GM23338 (cell line): Measurements from ENCODE around the gene CDHR4. TPM values are rescaled to one million over a fixed set of nuclear protein-coding genes. Genes with fewer than 3 reads are reported as not detected.

ENCODE experiments used
- ATAC-seq: fragments of 200-7000 bp; cut with Tn5 transposase; 3 replicates; pipeline ENCODE4 v1.9.1; 2020
- DNase-seq: peaks from one replicate; pipeline ENCODE4 v3.0.0-alpha.2; 2015; ENCODE audit warnings: low spot score
- H2AFZ ChIP-seq: fragments of 200-600 bp; sonication (generic); 2 replicates; pipeline ENCODE4 v1.8.0; 2016; ENCODE audit warnings: antibody characterized with exemption, mild to moderate bottlenecking, moderate library complexity
- H3F3A ChIP-seq: fragments of 200-600 bp; sonication (generic); replicated peaks from 2 replicates; pipeline ENCODE4 v1.8.0; 2017; ENCODE audit warnings: antibody characterized with exemption, mixed run types, low read depth
- H3K27ac ChIP-seq: fragments of 200-600 bp; sonication (generic); 2 replicates; pipeline ENCODE4 v1.6.1; 2016; ENCODE audit warnings: low read depth
- H3K27me3 ChIP-seq: fragments of 200-600 bp; sonication (generic); 2 replicates; pipeline ENCODE4 v1.8.0; 2016; ENCODE audit warnings: mild to moderate bottlenecking, mixed run types, moderate library complexity; ENCODE audit not compliant: insufficient read depth
- H3K36me3 ChIP-seq: fragments of 200-600 bp; sonication (generic); 2 replicates; pipeline ENCODE4 v1.8.0; 2016; ENCODE audit warnings: mild to moderate bottlenecking; ENCODE audit not compliant: insufficient read depth
- H3K4me1 ChIP-seq: fragments of 200-600 bp; sonication (generic); 2 replicates; pipeline ENCODE4 v1.8.0; 2016; ENCODE audit warnings: mild to moderate bottlenecking, moderate library complexity; ENCODE audit not compliant: insufficient read depth
- H3K4me2 ChIP-seq: fragments of 200-600 bp; sonication (generic); 2 replicates; pipeline ENCODE4 v1.7.1; 2017; ENCODE audit warnings: mixed run types
- H3K4me3 ChIP-seq: fragments of 200-600 bp; sonication (generic); 2 replicates; pipeline ENCODE4 v1.6.1; 2016; ENCODE audit warnings: mixed run types
- H3K79me2 ChIP-seq: fragments of 200-600 bp; sonication (generic); replicated peaks from 2 replicates; pipeline ENCODE4 v1.8.0; 2017; ENCODE audit warnings: mild to moderate bottlenecking; ENCODE audit not compliant: insufficient read depth
- H3K9me2 ChIP-seq: fragments of 200-600 bp; sonication (generic); 2 replicates; pipeline ENCODE4 v1.8.0; 2017; ENCODE audit not compliant: insufficient read depth
- H4K20me1 ChIP-seq: fragments of 200-600 bp; sonication (generic); replicated peaks from 2 replicates; pipeline ENCODE4 v1.8.0; 2017; ENCODE audit warnings: mild to moderate bottlenecking; ENCODE audit not compliant: insufficient read depth
- H3K27ac Mint-ChIP-seq: 2 replicates; pipeline ENCODE4 v1.8.0; 2020; ENCODE audit warnings: inconsistent platforms, mild to moderate bottlenecking, moderate library complexity, mixed read lengths
- H3K27me3 Mint-ChIP-seq: 3 replicates; pipeline ENCODE4 v1.8.0; 2022; ENCODE audit warnings: low read depth, mild to moderate bottlenecking, moderate library complexity, mixed read lengths, inconsistent platforms; ENCODE audit not compliant: insufficient read depth, poor library complexity
- H3K36me3 Mint-ChIP-seq: 3 replicates; pipeline ENCODE4 v1.8.0; 2021; ENCODE audit warnings: low read depth, mild to moderate bottlenecking, inconsistent platforms, moderate library complexity, mixed read lengths
- H3K4me1 Mint-ChIP-seq: 3 replicates; pipeline ENCODE4 v1.8.0; 2020; ENCODE audit warnings: mild to moderate bottlenecking, inconsistent platforms, mixed read lengths
- H3K4me3 Mint-ChIP-seq: 3 replicates; pipeline ENCODE4 v1.8.0; 2021; ENCODE audit warnings: moderate library complexity, mild to moderate bottlenecking, inconsistent platforms, mixed read lengths
- H3K9me3 Mint-ChIP-seq: 3 replicates; pipeline ENCODE4 v1.8.0; 2020; ENCODE audit warnings: moderate library complexity, mild to moderate bottlenecking, inconsistent platforms, mixed read lengths
- CREB1 ChIP-seq: fragments of 250-450 bp; sonication (Bioruptor Pico); IDR thresholded peaks from 2 replicates; pipeline ENCODE4 v1.5.0; 2020; ENCODE audit warnings: low read depth, mild to moderate bottlenecking, moderate library complexity
- ETS1 ChIP-seq: IDR thresholded peaks from 2 replicates; pipeline ENCODE4 v1.6.1; 2016; ENCODE audit warnings: antibody characterized with exemption
- EZH2 ChIP-seq: fragments of 200-600 bp; sonication (generic); IDR thresholded peaks from one replicate; pipeline ENCODE4 v1.8.0; 2017; ENCODE audit warnings: antibody characterized with exemption, mild to moderate bottlenecking, low read depth; ENCODE audit not compliant: unreplicated experiment
- JUNB ChIP-seq: IDR thresholded peaks from one replicate; pipeline ENCODE4 v1.6.1; 2016; ENCODE audit warnings: antibody characterized with exemption; ENCODE audit not compliant: unreplicated experiment
- NANOG ChIP-seq: IDR thresholded peaks from 2 replicates; pipeline ENCODE4 v1.6.1; 2016; ENCODE audit warnings: antibody characterized with exemption, borderline replicate concordance
- POLR2AphosphoS5 ChIP-seq: IDR thresholded peaks from 2 replicates; pipeline ENCODE4 v1.6.1; 2016; ENCODE audit warnings: antibody characterized with exemption, low read depth
- REST ChIP-seq: IDR thresholded peaks from one replicate; pipeline ENCODE4 v1.6.1; 2018; ENCODE audit warnings: antibody characterized with exemption; ENCODE audit not compliant: unreplicated experiment
- ZNF114 ChIP-seq: fragments of 250-450 bp; sonication (Bioruptor Pico); IDR thresholded peaks from 2 replicates; pipeline ENCODE4 v1.5.0; 2020; ENCODE audit warnings: mild to moderate bottlenecking, moderate library complexity
- ZNF331 ChIP-seq: fragments of 250-450 bp; sonication (Bioruptor Pico); IDR thresholded peaks from 2 replicates; pipeline ENCODE4 v1.5.0; 2020; ENCODE audit warnings: low read depth, mild to moderate bottlenecking, moderate library complexity
- ZNF462 ChIP-seq: fragments of 250-450 bp; sonication (Bioruptor Pico); IDR thresholded peaks from 2 replicates; pipeline ENCODE4 v1.5.0; 2020; ENCODE audit warnings: mild to moderate bottlenecking, moderate library complexity
- polyA plus RNA-seq: library from polyadenylated mRNA; unstranded; fragments of >200 nt; fragmentation: Nextera tagmentation; extraction: Ambion mirVana; gene quantifications from 2 replicates; pipeline ENCODE4 v1.2.1, GENCODE V29; 2016
- total RNA-seq: library from RNA; depleted of rRNA; stranded (reverse); fragments of >200 nt; shearing (Covaris generic); gene quantifications from 2 replicates; pipeline ENCODE4 v1.2.3, GENCODE V29; 2014

The CDHR4 gene
- total and polyA plus RNA-seq, 2 experiments from 2014 or later, result 0.24 to 0.26 TPM

GRCh38 chr3:49794926-49795905, 4.5 kb downstream of the CDHR4 start:
- Histone ChIP-seq H3K4me2 (no peak overlapping the region), H4K20me1 (no peaks in the 10 kb centered on the region), H3K4me3 (no peak overlapping the region), H2AFZ (no peak overlapping the region), H3K27me3 (no peaks in the 10 kb centered on the region), H3K79me2 (no peaks in the 10 kb centered on the region), H3F3A (no peaks in the 10 kb centered on the region), H3K27ac (no peak overlapping the region), H3K4me1 (no peaks in the 10 kb centered on the region), H3K36me3 (no peaks in the 10 kb centered on the region), H3K9me2 (no peaks in the 10 kb centered on the region)
- Mint-ChIP-seq H3K27me3 (peaks cover 6% of the 10 kb centered on the region), H3K4me3 (no peak overlapping the region), H3K4me1 (no peaks in the 10 kb centered on the region; the same call in 2 of the 3 replicates), H3K27ac (no peak overlapping the region), H3K36me3 (no peaks in the 10 kb centered on the region), H3K9me3 (no peaks in the 10 kb centered on the region)
- TF ChIP-seq ZNF114 (CRISPR knock-in tag) (no peak), CREB1 (no peak), JUNB (no peak)
- DNase-seq, result no peak
- ATAC-seq, result peak; percentile 31

DNA sequence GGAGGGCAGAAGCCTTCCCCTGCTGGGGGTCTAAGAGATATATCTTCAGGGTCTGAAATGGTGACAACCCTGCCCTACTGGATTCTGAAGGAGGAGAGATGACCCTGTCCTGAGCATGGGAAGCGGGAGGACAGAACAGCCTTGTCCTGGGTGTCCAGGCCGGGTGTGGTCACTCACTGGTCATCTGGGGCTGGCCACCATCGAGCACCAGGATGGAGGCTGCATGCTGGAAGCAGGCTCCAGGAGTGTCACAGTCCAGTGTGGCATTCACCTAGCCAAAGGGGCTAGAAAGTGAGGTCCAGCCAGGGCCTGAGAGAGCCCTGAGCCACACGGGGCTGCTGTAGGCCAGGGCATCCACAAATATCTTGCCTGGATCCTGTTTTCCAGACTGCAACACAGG, 5.2 kb downstream of the CDHR4 start:
- peaks cover 6% of the 10 kb centered on the region for H3K27me3 Mint-ChIP-seq
- no peaks in the 10 kb centered on the region for H3K79me2 ChIP-seq
- no peak for DNase-seq
- H2AFZ ChIP-seq, result no peak overlapping the region
- no peaks in the 10 kb centered on the region for H3F3A ChIP-seq
- H3K36me3 Mint-ChIP-seq, result no peaks in the 10 kb centered on the region
- no peak overlapping the region for H3K4me2 ChIP-seq
- no peak overlapping the region for H3K4me3 Mint-ChIP-seq
- H3K4me1 Mint-ChIP-seq, result no peaks in the 10 kb centered on the region; the same call in 1 of the 3 replicates
- no peak for ATAC-seq
- no peak overlapping the region for H3K4me3 ChIP-seq
- H3K27me3 ChIP-seq, result no peaks in the 10 kb centered on the region
- no peak overlapping the region for H3K27ac ChIP-seq
- H3K9me3 Mint-ChIP-seq, result no peaks in the 10 kb centered on the region
- no peaks in the 10 kb centered on the region for H3K9me2 ChIP-seq
- H3K4me1 ChIP-seq, result no peaks in the 10 kb centered on the region
- H3K27ac Mint-ChIP-seq, result no peak overlapping the region
- H3K36me3 ChIP-seq, result no peaks in the 10 kb centered on the region
- H4K20me1 ChIP-seq, result no peaks in the 10 kb centered on the region
- TF ChIP-seq NANOG (no peak), ZNF114 (CRISPR knock-in tag) (no peak), ZNF462 (CRISPR knock-in tag) (no peak), POLR2AphosphoS5 (no peak), EZH2 (no peak), ETS1 (no peak), REST (no peak), ZNF331 (no peak)
